H1 (cell line): ENCODE measurements around the gene SLMAP. TPM values are rescaled to one million over a fixed set of nuclear protein-coding genes. Genes with fewer than 3 reads are reported as not detected.

Experiments used
- CREB1 ChIP-seq: IDR thresholded peaks from 2 replicates; pipeline ENCODE4 v1.6.1; 2012; ENCODE audit warnings: inconsistent platforms
- EGR1 ChIP-seq: IDR thresholded peaks from 2 replicates; pipeline ENCODE4 v1.6.1; 2011; ENCODE audit warnings: low read depth, low read length, borderline replicate concordance
- GABPA ChIP-seq: IDR thresholded peaks from 2 replicates; pipeline ENCODE4 v1.6.1; 2011; ENCODE audit warnings: mild to moderate bottlenecking, low read length, moderate library complexity, borderline replicate concordance; ENCODE audit not compliant: insufficient read depth
- HDAC2 ChIP-seq, 2 experiments: fragments of 300-600 bp in 1 of 2; sonication (generic) in 1 of 2; IDR thresholded peaks; 2 replicates each; pipeline ENCODE4 v1.6.1; 2011 to 2012; ENCODE audit warnings: low read depth in 2 of 2, low read length in 2 of 2, mild to moderate bottlenecking in 2 of 2, moderate library complexity in 2 of 2, borderline replicate concordance in 1 of 2, inconsistent platforms in 1 of 2
- KDM1A ChIP-seq: fragments of 200-600, 300-600 bp; sonication (generic); IDR thresholded peaks from 2 replicates; pipeline ENCODE4 v1.7.1; 2016; ENCODE audit warnings: mild to moderate bottlenecking, low read length, borderline replicate concordance
- RBBP5 ChIP-seq: IDR thresholded peaks from 2 replicates; pipeline ENCODE4 v1.7.1; 2012; ENCODE audit warnings: low read depth, mild to moderate bottlenecking, inconsistent platforms, low read length, moderate library complexity, borderline replicate concordance
- SIRT6 ChIP-seq: IDR thresholded peaks from one replicate; pipeline ENCODE4 v1.7.1; 2012; ENCODE audit warnings: low read length, inconsistent platforms
- SUZ12 ChIP-seq: fragments of 200-600 bp; sonication (generic); IDR thresholded peaks from 2 replicates; pipeline ENCODE4 v1.6.1; 2012; ENCODE audit warnings: mild to moderate bottlenecking, inconsistent platforms, low read length, moderate library complexity, mixed read lengths
- ZNF274 ChIP-seq: IDR thresholded peaks from 2 replicates; pipeline ENCODE4 v1.7.0; 2012; ENCODE audit warnings: low read length, borderline replicate concordance; ENCODE audit errors: extremely low read depth
- polyA plus RNA-seq, 7 experiments: library from polyadenylated mRNA; depleted of rRNA in 3 of 7; stranded (reverse) in 5 of 7; unstranded in 2 of 7; fragments of >200 nt in 5 of 7; fragments of 200-250 nt in 2 of 7; gene quantifications; 1 replicate in 5 of 7; 2 replicates in 1 of 7; 4 replicates in 1 of 7; pipeline versions ENCODE4 v1.2.1 to v1.2.3, GENCODE V29; 2011 to 2013; ENCODE audit warnings: missing spikeins in 2 of 7, mixed read lengths in 2 of 7
- total RNA-seq: library from RNA; stranded (reverse); fragmentation: NEBNext Ultra II Directional; extraction: Animal tissue kit (Norgen Biotek cat#: 25700); gene quantifications from 2 replicates; pipeline ENCODE4 v1.2.1, GENCODE V29; 2021
- TF ChIP-seq, protein P1 (sequence below): fragments of 300-600 bp; sonication (generic); IDR thresholded peaks from 2 replicates; pipeline ENCODE4 v1.7.1; 2012; ENCODE audit warnings: low read length, moderate library complexity, mild to moderate bottlenecking, inconsistent platforms; ENCODE audit not compliant: insufficient replicate concordance
- TF ChIP-seq, protein P2 (sequence below): IDR thresholded peaks from 2 replicates; pipeline ENCODE4 v1.6.1; 2011; ENCODE audit warnings: low read length, improper control_type of control experiment

SLMAP gene
- total and polyA plus RNA-seq, 2 of the 8 experiments (the other 6 are each of a cell fraction or from before 2014, with no cell fraction given): 13.6 to 70.4 TPM

DNA sequence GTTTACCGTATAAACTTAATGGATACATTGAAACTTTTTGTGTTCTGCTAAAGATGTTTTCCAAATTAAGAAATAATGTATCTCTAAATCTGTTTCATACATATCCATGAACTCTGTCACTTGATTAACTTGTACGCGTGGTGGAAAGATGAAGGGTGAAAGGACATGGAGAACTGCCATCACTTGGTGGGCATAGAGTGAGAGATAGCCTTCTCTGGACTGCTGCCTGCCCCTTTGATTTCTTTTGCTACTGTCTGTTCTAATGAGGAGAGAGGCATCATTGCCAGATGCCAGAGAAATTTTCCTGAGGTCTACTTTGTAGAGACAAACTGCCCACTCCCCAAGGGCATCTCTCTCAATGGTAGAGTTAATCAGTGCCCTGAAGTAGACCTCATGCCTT is 120.5 kb downstream of the SLMAP start (continued):
- TF ChIP-seq, protein P1, sequence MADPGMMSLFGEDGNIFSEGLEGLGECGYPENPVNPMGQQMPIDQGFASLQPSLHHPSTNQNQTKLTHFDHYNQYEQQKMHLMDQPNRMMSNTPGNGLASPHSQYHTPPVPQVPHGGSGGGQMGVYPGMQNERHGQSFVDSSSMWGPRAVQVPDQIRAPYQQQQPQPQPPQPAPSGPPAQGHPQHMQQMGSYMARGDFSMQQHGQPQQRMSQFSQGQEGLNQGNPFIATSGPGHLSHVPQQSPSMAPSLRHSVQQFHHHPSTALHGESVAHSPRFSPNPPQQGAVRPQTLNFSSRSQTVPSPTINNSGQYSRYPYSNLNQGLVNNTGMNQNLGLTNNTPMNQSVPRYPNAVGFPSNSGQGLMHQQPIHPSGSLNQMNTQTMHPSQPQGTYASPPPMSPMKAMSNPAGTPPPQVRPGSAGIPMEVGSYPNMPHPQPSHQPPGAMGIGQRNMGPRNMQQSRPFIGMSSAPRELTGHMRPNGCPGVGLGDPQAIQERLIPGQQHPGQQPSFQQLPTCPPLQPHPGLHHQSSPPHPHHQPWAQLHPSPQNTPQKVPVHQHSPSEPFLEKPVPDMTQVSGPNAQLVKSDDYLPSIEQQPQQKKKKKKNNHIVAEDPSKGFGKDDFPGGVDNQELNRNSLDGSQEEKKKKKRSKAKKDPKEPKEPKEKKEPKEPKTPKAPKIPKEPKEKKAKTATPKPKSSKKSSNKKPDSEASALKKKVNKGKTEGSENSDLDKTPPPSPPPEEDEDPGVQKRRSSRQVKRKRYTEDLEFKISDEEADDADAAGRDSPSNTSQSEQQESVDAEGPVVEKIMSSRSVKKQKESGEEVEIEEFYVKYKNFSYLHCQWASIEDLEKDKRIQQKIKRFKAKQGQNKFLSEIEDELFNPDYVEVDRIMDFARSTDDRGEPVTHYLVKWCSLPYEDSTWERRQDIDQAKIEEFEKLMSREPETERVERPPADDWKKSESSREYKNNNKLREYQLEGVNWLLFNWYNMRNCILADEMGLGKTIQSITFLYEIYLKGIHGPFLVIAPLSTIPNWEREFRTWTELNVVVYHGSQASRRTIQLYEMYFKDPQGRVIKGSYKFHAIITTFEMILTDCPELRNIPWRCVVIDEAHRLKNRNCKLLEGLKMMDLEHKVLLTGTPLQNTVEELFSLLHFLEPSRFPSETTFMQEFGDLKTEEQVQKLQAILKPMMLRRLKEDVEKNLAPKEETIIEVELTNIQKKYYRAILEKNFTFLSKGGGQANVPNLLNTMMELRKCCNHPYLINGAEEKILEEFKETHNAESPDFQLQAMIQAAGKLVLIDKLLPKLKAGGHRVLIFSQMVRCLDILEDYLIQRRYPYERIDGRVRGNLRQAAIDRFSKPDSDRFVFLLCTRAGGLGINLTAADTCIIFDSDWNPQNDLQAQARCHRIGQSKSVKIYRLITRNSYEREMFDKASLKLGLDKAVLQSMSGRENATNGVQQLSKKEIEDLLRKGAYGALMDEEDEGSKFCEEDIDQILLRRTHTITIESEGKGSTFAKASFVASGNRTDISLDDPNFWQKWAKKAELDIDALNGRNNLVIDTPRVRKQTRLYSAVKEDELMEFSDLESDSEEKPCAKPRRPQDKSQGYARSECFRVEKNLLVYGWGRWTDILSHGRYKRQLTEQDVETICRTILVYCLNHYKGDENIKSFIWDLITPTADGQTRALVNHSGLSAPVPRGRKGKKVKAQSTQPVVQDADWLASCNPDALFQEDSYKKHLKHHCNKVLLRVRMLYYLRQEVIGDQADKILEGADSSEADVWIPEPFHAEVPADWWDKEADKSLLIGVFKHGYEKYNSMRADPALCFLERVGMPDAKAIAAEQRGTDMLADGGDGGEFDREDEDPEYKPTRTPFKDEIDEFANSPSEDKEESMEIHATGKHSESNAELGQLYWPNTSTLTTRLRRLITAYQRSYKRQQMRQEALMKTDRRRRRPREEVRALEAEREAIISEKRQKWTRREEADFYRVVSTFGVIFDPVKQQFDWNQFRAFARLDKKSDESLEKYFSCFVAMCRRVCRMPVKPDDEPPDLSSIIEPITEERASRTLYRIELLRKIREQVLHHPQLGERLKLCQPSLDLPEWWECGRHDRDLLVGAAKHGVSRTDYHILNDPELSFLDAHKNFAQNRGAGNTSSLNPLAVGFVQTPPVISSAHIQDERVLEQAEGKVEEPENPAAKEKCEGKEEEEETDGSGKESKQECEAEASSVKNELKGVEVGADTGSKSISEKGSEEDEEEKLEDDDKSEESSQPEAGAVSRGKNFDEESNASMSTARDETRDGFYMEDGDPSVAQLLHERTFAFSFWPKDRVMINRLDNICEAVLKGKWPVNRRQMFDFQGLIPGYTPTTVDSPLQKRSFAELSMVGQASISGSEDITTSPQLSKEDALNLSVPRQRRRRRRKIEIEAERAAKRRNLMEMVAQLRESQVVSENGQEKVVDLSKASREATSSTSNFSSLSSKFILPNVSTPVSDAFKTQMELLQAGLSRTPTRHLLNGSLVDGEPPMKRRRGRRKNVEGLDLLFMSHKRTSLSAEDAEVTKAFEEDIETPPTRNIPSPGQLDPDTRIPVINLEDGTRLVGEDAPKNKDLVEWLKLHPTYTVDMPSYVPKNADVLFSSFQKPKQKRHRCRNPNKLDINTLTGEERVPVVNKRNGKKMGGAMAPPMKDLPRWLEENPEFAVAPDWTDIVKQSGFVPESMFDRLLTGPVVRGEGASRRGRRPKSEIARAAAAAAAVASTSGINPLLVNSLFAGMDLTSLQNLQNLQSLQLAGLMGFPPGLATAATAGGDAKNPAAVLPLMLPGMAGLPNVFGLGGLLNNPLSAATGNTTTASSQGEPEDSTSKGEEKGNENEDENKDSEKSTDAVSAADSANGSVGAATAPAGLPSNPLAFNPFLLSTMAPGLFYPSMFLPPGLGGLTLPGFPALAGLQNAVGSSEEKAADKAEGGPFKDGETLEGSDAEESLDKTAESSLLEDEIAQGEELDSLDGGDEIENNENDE: no peak
- no peak for TF ChIP-seq RBBP5
- no peak for TF ChIP-seq EGR1
- TF ChIP-seq HDAC2 (IDR thresholded peaks at IDR 0.05; ENCODE audit: borderline replicate concordance in 1 of 2, low read depth in 2 of 2, low read length in 2 of 2): no peak
- no peak for TF ChIP-seq KDM1A
- TF ChIP-seq SIRT6: no peak
- no peak for TF ChIP-seq ZNF274
- no peak for TF ChIP-seq CREB1
- no peak for TF ChIP-seq SUZ12
- TF ChIP-seq GABPA: no peak
- TF ChIP-seq, protein P2, sequence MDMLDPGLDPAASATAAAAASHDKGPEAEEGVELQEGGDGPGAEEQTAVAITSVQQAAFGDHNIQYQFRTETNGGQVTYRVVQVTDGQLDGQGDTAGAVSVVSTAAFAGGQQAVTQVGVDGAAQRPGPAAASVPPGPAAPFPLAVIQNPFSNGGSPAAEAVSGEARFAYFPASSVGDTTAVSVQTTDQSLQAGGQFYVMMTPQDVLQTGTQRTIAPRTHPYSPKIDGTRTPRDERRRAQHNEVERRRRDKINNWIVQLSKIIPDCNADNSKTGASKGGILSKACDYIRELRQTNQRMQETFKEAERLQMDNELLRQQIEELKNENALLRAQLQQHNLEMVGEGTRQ: no peak
